ENCODE measurements around the gene USP47. TPM values are rescaled to one million over a fixed set of nuclear protein-coding genes. Genes with fewer than 3 reads are reported as not detected.

The USP47 gene
- 29.5 and 52.7 TPM in 2 replicates for total RNA-seq

GRCh38 chr11:11841723-11842420 is at the start of gene USP47:
USP47 (plus strand) TSS chr11:11841972; CDS start chr11:11842186, 214 bp downstream.

GRCh38 chr11:12007769-12008737 is 166.3 kb downstream of the USP47 start, which contains the start of gene DKK3:
DKK3 (minus strand) TSS chr11:12008626; CDS start chr11:12008582, 44 bp downstream.

Other genes with a start within 250 kb of the USP47 start
- 0.96 and 5.7 TPM in 2 replicates for gene GALNT18, start 220.0 kb upstream of the USP47 start, total RNA-seq
- 231 and 338 TPM in 2 replicates for gene DKK3, start 166.7 kb downstream of the USP47 start, total RNA-seq